Measurements from ENCODE around the gene FFAR1. TPM values are rescaled to one million over a fixed set of nuclear protein-coding genes. Genes with fewer than 3 reads are reported as not detected.

FFAR1 gene
- total and polyA plus RNA-seq, 2 of the 8 experiments (the other 6 are each of a cell fraction or from before 2014, with no cell fraction given), result not detected

DNA sequence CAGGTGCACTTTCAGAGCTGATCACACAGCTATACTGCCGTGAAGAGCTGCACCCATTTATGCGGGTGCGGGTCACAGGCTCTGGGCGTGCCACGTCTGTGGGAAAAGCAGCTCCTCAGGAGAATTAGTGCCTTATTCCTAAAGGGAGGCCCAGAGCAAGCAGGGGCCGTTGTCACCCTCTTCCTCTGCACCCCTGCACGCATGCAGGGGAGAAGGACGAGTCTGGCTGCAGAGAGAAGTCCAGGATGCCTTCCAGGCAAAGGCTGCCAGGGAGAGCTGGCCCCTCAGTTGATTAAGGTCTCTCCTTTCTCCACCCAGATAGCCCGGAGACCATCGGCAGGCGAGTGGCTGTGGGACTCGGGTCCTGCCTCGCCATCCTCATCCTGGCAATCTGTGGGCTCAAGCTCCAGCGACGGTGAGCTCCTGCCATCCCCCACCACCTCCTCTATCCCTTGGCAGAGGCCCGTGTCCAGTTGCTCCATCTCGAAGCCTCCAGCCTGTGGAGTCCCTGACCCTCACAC, 3.1 kb upstream of the FFAR1 start:
- Histone ChIP-seq H3K56ac (replicated peaks; ENCODE audit: insufficient read length, low read depth, low read length) (no peak overlapping the region), H3K9me3 (ENCODE audit: insufficient read depth in 2 of 2, low read depth in 1 of 2, low read length in 1 of 2) (no peaks in the 10 kb centered on the region), H3K27ac (ENCODE audit: low read depth, low read length) (no peak overlapping the region), H3K36me3 (ENCODE audit: control insufficient read depth in 2 of 4, insufficient read depth in 4 of 4, low read length in 3 of 4) (no peaks in the 10 kb centered on the region), H2BK15ac (ENCODE audit: low read length) (no peak overlapping the region), H3K18ac (ENCODE audit: extremely low read depth, low read length) (no peak overlapping the region), H3K14ac (ENCODE audit: insufficient read length) (no peak overlapping the region), H3K9ac (replicated peaks in 1 of 4; ENCODE audit: extremely low read depth in 1 of 4, low read depth in 3 of 4, low read length in 3 of 4) (no peak overlapping the region), H4K8ac (ENCODE audit: extremely low read depth, insufficient read depth, low read length) (no peak overlapping the region), H3K4me1 (replicated peaks in 1 of 4; ENCODE audit: control insufficient read depth in 3 of 4, insufficient read depth in 4 of 4, low read length in 3 of 4) (peaks cover 0 to 2% (median 0%) of the 10 kb centered on the region in 4 experiments; a peak in 1 of 7 replicates), H2BK20ac (ENCODE audit: low read length) (no peak overlapping the region), H3K4ac (replicated peaks; ENCODE audit: insufficient read length, low read depth, low read length) (no peak overlapping the region), H2AK5ac (ENCODE audit: low read depth, low read length) (no peak overlapping the region), H3K79me1 (ENCODE audit: low read depth, low read length) (no peaks in the 10 kb centered on the region), H2AFZ (ENCODE audit: low read length) (no peak overlapping the region), H3K4me2 (ENCODE audit: insufficient read depth in 1 of 2, low read depth in 2 of 2, low read length in 2 of 2) (no peak overlapping the region), H3K23me2 (ENCODE audit: low read depth, low read length) (no peaks in the 10 kb centered on the region; the same call in 1 of the 2 replicates), H4K91ac (replicated peaks; ENCODE audit: insufficient read length, low read length) (no peak overlapping the region), H2BK12ac (ENCODE audit: low read depth, low read length) (no peak overlapping the region), H2BK5ac (ENCODE audit: low read depth, low read length) (no peak overlapping the region), H3K23ac (ENCODE audit: insufficient read length) (no peak overlapping the region), H3K27me3 (replicated peaks in 1 of 4; ENCODE audit: control insufficient read depth in 3 of 4, extremely low read depth in 1 of 4, insufficient read depth in 3 of 4, low read length in 3 of 4) (no peaks in the 10 kb centered on the region), H4K5ac (ENCODE audit: insufficient read length, low read depth, low read length) (no peak overlapping the region), H3K79me2 (ENCODE audit: control insufficient read depth in 1 of 2, insufficient read depth in 2 of 2, low read length in 2 of 2) (no peaks in the 10 kb centered on the region), H4K20me1 (replicated peaks in 1 of 2; ENCODE audit: control insufficient read depth in 1 of 2, insufficient read depth in 2 of 2, low read length in 2 of 2) (no peaks in the 10 kb centered on the region), H3K4me3 (ENCODE audit: extremely low read depth in 1 of 4, insufficient read depth in 2 of 4, low read depth in 3 of 4, low read length in 4 of 4) (no peak overlapping the region), H2BK120ac (replicated peaks; ENCODE audit: low read depth, low read length) (no peak overlapping the region)
- WGBS, 2 experiments (ENCODE audit: extremely low coverage in 1 of 2, insufficient coverage in 1 of 2, insufficient read length in 1 of 2, insufficient replicate concordance in 2 of 2, low coverage in 1 of 2, low lambda C conversion rate in 2 of 2, missing lambda C conversion rate in 1 of 2), result 87% methylated on average over 15 of the region's 17 CpGs; no CpG with 5 or more reads in 1 of the 2 experiments
- TF ChIP-seq TEAD4 (IDR thresholded peaks at IDR 0.05; ENCODE audit: low read depth, low read length) (no peak), ASH2L (IDR thresholded peaks at IDR 0.05; ENCODE audit: low read length) (no peak), NANOG (IDR thresholded peaks at IDR 0.05; ENCODE audit: insufficient read depth, low read depth, low read length, poor library complexity, severe bottlenecking) (no peak), RBBP5 (IDR thresholded peaks at IDR 0.05; ENCODE audit: borderline replicate concordance, low read depth, low read length) (no peak), YY1 (IDR thresholded peaks at IDR 0.05; ENCODE audit: low read depth, low read length) (no peak), TAF7 (optimal IDR thresholded peaks at IDR 0.05; ENCODE audit: borderline replicate concordance, low read depth, low read length) (no peak), BCL11A (IDR thresholded peaks at IDR 0.05; ENCODE audit: low read depth in 2 of 2, low read length in 2 of 2) (no peak)
- ChIA-PET POLR2A (ENCODE audit: partially characterized antibody) (interaction anchor here (0.6 to 1.4 kb wide), 3 partner anchors 11 to 202 kb away, joined by 3 to 4 read pairs (median 3); no protein-coding TSS in a partner anchor), CTCF (ENCODE audit: partially characterized antibody) (interaction anchor here (0.7 to 2.0 kb wide), 4 partner anchors 8 to 129 kb away, joined by 3 to 6 read pairs (median 4); no protein-coding TSS in a partner anchor)
- DNase-seq (ENCODE audit: low read depth in 1 of 2, low spot score in 2 of 2) (peak in 1 of 2 experiments; percentile 35), FAIRE-seq (no peak)
